Nucleus accumbens (tissue), 56 donors: ENCODE measurements around the gene ADGRV1.
"Not testable (repeated sequence)": the region's sequence is repeated elsewhere in the genome, so short reads cannot be mapped to it uniquely, and the experiment has no call there.

ENCODE experiments used
- DNase-seq, 56 donors: peaks; one replicate each; lab custom pipeline; 2025; lab: John Stamatoyannopoulos, UW

The ADGRV1 gene

GRCh38 chr5:90550963-90551362 is 7.6 kb upstream of the ADGRV1 start:
- no peak for DNase-seq

DNA sequence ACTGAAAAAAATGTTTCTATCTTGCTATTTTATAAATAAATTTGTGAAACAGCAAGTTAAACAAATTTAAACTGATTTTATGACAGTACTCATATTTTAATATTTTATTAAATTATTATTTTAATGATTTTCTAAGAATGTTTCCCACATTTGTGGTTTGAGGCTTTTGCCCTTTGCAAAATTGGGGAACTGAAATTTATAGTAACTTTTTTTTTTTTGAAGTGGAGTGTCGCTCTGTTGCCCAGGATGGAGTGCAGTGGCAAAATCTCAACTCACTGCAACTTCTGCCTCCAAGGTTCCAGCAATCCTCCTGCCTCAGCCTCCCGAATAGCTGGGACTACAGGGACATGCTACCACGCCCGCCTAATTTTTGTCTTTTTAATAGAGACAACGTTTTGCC is 7.2 kb upstream of the ADGRV1 start:
- no peak for DNase-seq

DNA sequence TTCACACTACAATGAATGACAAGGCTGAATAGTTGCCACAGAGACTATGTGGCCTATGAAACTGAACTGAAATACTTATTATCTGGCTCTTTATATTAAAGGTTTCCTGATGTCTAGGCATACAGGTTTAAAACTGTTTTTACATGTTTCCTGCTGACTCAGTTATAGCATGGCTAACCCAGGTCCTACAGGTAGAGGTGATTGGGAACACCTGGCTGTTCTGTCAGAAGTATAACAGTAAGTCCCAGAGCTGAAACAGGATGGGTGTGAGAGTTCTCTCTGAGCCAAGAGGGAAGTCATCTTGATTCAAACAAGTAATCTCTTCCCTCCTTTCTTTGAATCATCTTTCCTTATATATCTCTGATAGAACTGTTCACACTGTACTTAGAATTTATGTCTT is 4.9 kb upstream of the ADGRV1 start:
- DNase-seq, result no peak

- DNase-seq, result no peak
Observed at GRCh38 chr5:90554358-90555006, 4.1 kb upstream of the ADGRV1 start.

GRCh38 chr5:90555666-90556065 is 2.9 kb upstream of the ADGRV1 start:
- DNase-seq, result no peak

GRCh38 chr5:90557391-90557790 is 1.2 kb upstream of the ADGRV1 start:
- DNase-seq, result no peak

GRCh38 chr5:90557871-90558270 is 726 bp upstream of the ADGRV1 start:
- DNase-seq, result peak in 1 of 56 donors; percentile 15

GRCh38 chr5:90560771-90561170 is 2.2 kb downstream of the ADGRV1 start:
- no peak for DNase-seq

GRCh38 chr5:90561766-90562165 is 3.2 kb downstream of the ADGRV1 start:
- DNase-seq, result no peak

DNA sequence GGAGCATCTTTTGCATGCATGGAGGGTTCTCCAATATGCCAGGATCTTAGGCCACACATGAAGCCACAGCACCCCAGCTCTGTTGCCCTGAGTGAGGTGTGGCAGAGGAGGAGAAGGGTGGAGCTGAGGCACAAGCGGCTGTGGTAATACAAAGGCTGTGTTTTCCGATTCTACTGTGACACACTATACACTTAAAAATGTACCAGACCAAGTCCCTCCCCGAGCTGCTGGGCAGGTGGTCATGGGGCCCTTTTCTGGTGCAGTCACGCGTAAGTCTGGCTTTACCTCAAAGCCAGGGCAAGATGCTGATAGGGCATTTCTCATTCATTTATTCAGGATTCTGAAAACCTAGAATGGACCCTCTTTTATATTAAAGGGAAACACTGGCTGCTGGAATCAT is 3.7 kb downstream of the ADGRV1 start:
- DNase-seq, result no peak

DNA sequence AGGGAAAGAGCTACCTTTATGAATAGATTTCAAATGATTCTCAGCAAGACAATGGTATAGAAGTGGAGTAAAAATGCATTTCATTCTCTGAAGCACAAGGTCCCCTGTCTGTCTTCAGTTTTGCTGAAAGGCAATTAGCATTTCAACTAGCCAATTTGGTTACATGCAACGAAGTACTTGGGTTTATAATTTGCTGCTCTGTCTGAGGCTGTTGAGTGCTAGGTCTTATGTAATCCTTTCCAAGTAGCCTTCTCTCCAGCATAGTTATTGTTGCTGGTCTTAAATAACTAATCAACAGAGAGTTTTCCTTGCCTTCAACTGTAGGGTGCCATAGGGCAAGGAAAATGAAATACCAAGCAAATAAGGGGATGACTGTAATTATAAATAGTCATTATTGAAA is 4.5 kb downstream of the ADGRV1 start:
- no peak for DNase-seq

GRCh38 chr5:90565491-90565890 is 6.9 kb downstream of the ADGRV1 start:
- DNase-seq, result no peak

DNA sequence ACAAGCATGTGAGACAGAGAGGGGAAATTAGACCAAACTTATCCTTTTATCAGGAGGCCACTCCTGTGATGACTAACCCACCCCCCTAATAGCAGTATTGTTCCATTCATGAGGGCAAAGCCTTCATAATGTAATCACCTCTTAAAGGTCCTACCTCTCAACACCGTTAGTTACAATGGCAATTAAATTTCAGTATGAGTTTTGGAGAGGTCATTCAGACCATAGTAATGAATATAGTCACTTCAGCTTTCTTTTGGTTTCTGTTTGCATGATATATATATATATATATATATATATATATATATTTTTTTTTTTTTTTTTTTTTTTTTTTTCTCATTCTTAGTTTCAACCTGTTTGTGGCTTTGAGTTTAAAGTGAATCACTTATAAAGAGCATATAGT is 10.5 kb downstream of the ADGRV1 start:
- DNase-seq, result no peak

DNA sequence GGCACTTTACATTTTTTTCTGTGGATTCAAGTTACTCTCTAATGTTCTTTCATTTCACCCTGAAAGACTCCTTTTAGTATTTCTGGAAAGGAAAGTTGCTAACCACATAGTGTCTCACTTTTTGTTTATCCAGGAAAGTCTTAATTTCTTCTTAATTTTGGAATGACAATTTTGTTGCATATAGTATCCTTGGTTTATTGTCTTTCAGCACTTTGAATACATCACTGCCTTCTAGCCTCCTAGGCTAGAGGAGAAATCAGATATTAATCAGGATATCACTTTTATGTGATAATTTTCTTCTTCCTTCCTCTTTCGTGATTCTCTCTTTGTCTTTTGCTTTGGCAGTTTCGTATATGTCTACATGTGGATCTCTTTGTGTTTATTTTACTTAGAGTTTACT is 11.4 kb downstream of the ADGRV1 start:
- DNase-seq, result no peak

GRCh38 chr5:90571147-90571773 is 12.7 kb downstream of the ADGRV1 start:
- no peak for DNase-seq

DNA sequence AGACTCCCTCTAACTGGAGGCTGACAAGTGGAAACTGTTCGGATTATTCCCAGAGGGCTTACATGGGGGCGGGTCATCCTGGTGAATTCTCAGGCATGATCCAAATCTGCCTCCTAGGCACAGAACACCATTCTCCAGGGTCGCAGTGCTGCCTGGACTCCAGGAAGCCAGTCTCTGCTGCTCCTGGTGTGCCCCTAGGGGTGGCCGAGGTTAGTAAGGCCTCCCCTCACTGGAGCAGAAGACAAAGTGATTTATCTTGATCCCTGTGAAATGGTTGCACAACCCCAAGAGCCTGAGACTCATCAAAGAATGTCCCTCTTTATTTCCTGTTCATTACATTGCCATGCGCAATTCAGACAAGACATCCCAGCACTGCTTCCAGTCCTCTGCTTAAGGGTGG is 17.1 kb downstream of the ADGRV1 start:
- DNase-seq, result no peak

DNA sequence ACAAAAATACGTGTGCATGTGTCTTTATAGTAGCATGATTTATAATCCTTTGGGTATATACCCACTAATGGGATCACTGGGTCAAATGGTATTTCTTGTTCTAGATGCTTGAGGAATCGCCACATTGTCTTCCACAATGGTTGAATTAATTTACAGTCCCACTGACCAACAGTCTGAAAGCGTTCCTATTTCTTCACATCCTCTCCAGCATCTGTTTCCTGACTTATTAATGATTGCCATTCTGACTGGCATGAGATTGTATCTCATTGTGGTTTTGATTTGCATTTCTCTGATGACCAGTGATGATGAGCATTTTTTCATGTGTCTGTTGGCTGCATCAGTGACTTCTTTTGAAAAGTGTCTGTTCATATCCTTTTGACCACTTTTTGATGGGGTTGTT is 18.0 kb downstream of the ADGRV1 start:
- DNase-seq, result not testable (repeated sequence)

GRCh38 chr5:90579905-90580304 is 21.3 kb downstream of the ADGRV1 start:
- not testable (repeated sequence) for DNase-seq

DNA sequence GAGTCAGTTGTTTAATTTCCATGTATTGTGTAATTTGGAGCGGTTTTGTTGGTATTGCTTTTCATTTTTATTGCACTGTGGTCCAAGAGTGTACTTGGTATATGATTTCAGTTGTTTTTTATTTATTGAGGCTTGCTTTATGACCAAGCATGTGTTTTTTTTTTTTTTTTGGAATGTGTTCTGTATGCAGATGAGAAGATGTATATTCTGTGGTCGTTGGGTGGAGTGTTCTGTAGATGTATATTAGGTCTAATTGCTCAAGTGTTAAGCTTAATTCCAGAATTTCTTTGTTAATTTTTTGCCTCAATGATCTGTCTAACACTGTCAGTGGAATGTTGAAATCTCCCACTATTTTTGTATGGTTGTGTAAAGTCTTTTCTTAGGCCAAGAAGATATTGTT is 23.4 kb downstream of the ADGRV1 start:
- DNase-seq, result no peak

- DNase-seq, result no peak
Observed at GRCh38 chr5:90585337-90585986, 26.9 kb downstream of the ADGRV1 start.

DNA sequence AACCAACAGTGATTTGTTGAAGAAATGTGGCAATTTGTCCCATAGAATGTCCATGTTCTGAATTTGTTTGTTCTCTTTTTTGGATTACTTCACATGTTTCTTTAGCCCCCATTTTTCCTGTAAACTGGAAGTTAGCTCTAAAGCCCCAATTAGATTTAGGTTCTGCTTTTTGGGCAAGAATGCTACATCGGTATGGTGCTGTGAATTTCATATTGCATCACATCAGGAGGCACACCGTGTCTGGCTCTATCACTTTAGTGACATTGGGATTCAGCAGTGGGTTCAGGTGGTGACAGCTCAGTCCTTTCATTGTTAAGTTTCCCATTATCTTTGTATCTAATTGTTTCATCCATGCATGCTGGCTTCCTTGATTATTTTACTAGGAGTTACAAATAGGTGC is 27.9 kb downstream of the ADGRV1 start:
- DNase-seq, result no peak

DNA sequence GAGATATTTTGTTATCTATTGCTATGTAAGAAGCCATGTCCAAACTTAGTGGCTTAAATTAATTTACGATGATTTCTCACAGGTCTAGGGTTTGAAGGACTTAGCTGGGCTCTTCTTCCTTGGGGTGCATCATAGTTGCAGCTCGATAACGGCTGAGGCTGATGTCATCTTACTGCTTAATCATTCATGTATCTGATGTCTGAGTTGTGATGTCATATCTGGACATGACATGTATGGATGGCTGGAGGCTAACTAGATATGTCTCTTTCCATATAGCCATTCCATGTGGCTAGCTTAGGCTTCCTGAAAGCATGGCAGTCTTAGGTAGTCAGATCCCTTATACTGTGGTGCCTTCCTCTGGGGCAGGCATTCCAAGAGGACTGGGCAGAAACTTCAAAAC is 31.6 kb downstream of the ADGRV1 start:
- DNase-seq, result no peak
